Adrenal gland (tissue), 12 donors: Measurements from ENCODE around the gene IL9. TPM values are rescaled to one million over a fixed set of nuclear protein-coding genes. Genes with fewer than 3 reads are reported as not detected.

Experiments
- DNase-seq, 7 donors: peaks; one replicate each; pipeline ENCODE4 v3.0.0-alpha.2; 2019 to 2020
- H3K27ac ChIP-seq, 5 donors: fragments of 200-600 bp; sonication (generic) in 4 of 5; 1 replicate in 3 of 5; 2 replicates in 2 of 5; pipeline versions ENCODE4 v1.5.1 to v1.8.0; 2016 to 2020; ENCODE audit warnings: mild to moderate bottlenecking in 1 of 5
- H3K27me3 ChIP-seq: fragments of 200-600 bp; 2 replicates; pipeline ENCODE4 v1.8.0; 2021
- H3K36me3 ChIP-seq, 2 donors: fragments of 200-600 bp; replicated peaks in 1 of 2; 1 replicate in 1 of 2; 2 replicates in 1 of 2; pipeline versions ENCODE4 v1.5.1 to v1.8.0; 2018 to 2022
- H3K4me1 ChIP-seq, 2 donors: fragments of 200-600 bp; replicated peaks in 1 of 2; 1 replicate in 1 of 2; 2 replicates in 1 of 2; pipeline versions ENCODE4 v1.5.1 to v1.8.0; 2018 to 2021
- H3K4me3 ChIP-seq, 4 donors: fragments of 200-600 bp; sonication (generic) in 3 of 4; one replicate each; pipeline ENCODE4 v1.5.1; 2016 to 2018
- H3K9me3 ChIP-seq, 3 donors: fragments of 200-600 bp; sonication (generic) in 1 of 3; replicated peaks in 1 of 3; 1 replicate in 2 of 3; 2 replicates in 1 of 3; pipeline versions ENCODE4 v1.5.1 to v1.8.0; 2016 to 2021
- CTCF ChIP-seq, 6 experiments: fragments of 450-650 bp in 4 of 6; fragments of 200-600 bp in 2 of 6; sonication (generic) in 1 of 6; IDR thresholded peaks; 1 replicate in 5 of 6; 2 replicates in 1 of 6; pipeline versions ENCODE4 v1.5.1 to v1.8.0; 2016 to 2021; ENCODE audit warnings: antibody characterized with exemption in 6 of 6, mild to moderate bottlenecking in 2 of 6, moderate library complexity in 1 of 6
- POLR2A ChIP-seq, 2 donors: fragments of 450-650 bp; IDR thresholded peaks; one replicate each; pipeline ENCODE4 v1.6.1; 2017; ENCODE audit warnings: antibody characterized with exemption in 2 of 2, mild to moderate bottlenecking in 2 of 2, moderate library complexity in 1 of 2
- WGBS, 4 donors: extraction: QIAGEN DNeasy Blood & Tissue Kit in 2 of 4; methylation state at CpG; one replicate each; pipeline versions ENCODE4 v1.1.5 to v1.1.7; 2013 to 2017; 5-methylcytosine and 5-hydroxymethylcytosine counted together
- intact Hi-C, 2 donors: fragments of 100-400 bp; cut with DNase I; formaldehyde crosslinking; loops; one replicate each; pipeline versions ENCODE4 v1.14.1 to v1.15.0; 2022 to 2023
- polyA plus RNA-seq, 3 donors: library from polyadenylated mRNA; stranded (reverse); fragments of 200-250 nt in 2 of 3; fragments of 350-450 nt in 1 of 3; fragmentation: Illumina TruSeq in 1 of 3; extraction: RNeasy Lipid Tissue Mini Kit (QIAGEN cat#74804) in 1 of 3; gene quantifications; one replicate each; pipeline ENCODE4 v1.2.3, GENCODE V29; 2013 to 2014
- total RNA-seq, 9 donors: library from RNA; depleted of rRNA in 4 of 9; stranded (reverse); fragments of >200 nt in 4 of 9; fragments of 120-200 nt in 1 of 9; fragmentation: NEBNext Ultra II Directional in 1 of 9; extraction: Animal tissue kit (Norgen Biotek cat#: 25700) in 1 of 9; gene quantifications; one replicate each; pipeline versions ENCODE4 v1.1.0 to v1.2.4, GENCODE V29; 2013 to 2023
- donor health status: healthy with polysubstance abuse.
- donor health status: Bipolar disorder and iron deficiency.
- donor health status: DM: yes; HTN: yes; CAD: no.
- donor health status: DM: no; HTN: no; CAD: no.
- donor health status: DM: no; HTN: no; CAD: no.
- donor health status: DM: yes; HTN: yes; CAD: no.

IL9 gene
- total and polyA plus RNA-seq, 12 donors, result not detected

- intact Hi-C loops, result loop anchor here (10.0 kb wide), 3 partner anchors 64 to 324 kb away; no protein-coding TSS in a partner anchor
- DNase-seq, result no peak
- no peaks in the 10 kb centered on the region for H3K4me1 ChIP-seq
- no peak overlapping the region for H3K27ac ChIP-seq
- H3K27me3 ChIP-seq, result peaks cover 4% of the 10 kb centered on the region
- WGBS, 4 donors, result 73 to 83% (median 78%) methylated on average over 6 to 7 of the region's 7 CpGs
- no peaks in the 10 kb centered on the region for H3K36me3 ChIP-seq
- H3K4me3 ChIP-seq, result no peak overlapping the region
- no peaks in the 10 kb centered on the region for H3K9me3 ChIP-seq
- TF ChIP-seq POLR2A (IDR thresholded peaks at IDR 0.05) (no peak), CTCF (IDR thresholded peaks at IDR 0.05) (no peak)
These were observed 14.8 kb downstream of the IL9 start for GRCh38 chr5:135880801-135881200.

- no peak overlapping the region for H3K27ac ChIP-seq
- H3K36me3 ChIP-seq, result no peaks in the 10 kb centered on the region
- DNase-seq, result no peak
- no peak overlapping the region for H3K4me3 ChIP-seq
- H3K4me1 ChIP-seq, result no peaks in the 10 kb centered on the region
- WGBS, 4 donors, result 53 to 70% (median 66%) methylated on average over 3 of the region's 3 CpGs
- intact Hi-C loops, result loop anchor here (10.0 kb wide), 3 partner anchors 65 to 325 kb away; no protein-coding TSS in a partner anchor
- peaks cover 4% of the 10 kb centered on the region for H3K27me3 ChIP-seq
- TF ChIP-seq POLR2A (IDR thresholded peaks at IDR 0.05) (no peak), CTCF (IDR thresholded peaks at IDR 0.05) (no peak)
- no peaks in the 10 kb centered on the region for H3K9me3 ChIP-seq
These were observed 15.4 kb downstream of the IL9 start for GRCh38 chr5:135880278-135880677.

GRCh38 chr5:135879591-135879990 is 16.1 kb downstream of the IL9 start:
- H3K4me1 ChIP-seq, result no peaks in the 10 kb centered on the region
- no peak overlapping the region for H3K27ac ChIP-seq
- WGBS, 4 donors, result 91 to 98% (median 92%) methylated on average over 3 of the region's 3 CpGs
- no peaks in the 10 kb centered on the region for H3K27me3 ChIP-seq
- intact Hi-C loops, result no loop called here
- H3K9me3 ChIP-seq, result no peaks in the 10 kb centered on the region
- no peaks in the 10 kb centered on the region for H3K36me3 ChIP-seq
- no peak overlapping the region for H3K4me3 ChIP-seq
- no peak for DNase-seq
- no peak for TF ChIP-seq CTCF (IDR thresholded peaks at IDR 0.05)
- TF ChIP-seq POLR2A (IDR thresholded peaks at IDR 0.05), result no peak

GRCh38 chr5:135878156-135878620 is 17.5 kb downstream of the IL9 start:
- H3K4me1 ChIP-seq, result no peaks in the 10 kb centered on the region
- H3K27me3 ChIP-seq, result no peaks in the 10 kb centered on the region

More at GRCh38 chr5:135878156-135878620, 17.5 kb downstream of the IL9 start:
- no peak overlapping the region for H3K27ac ChIP-seq
- H3K4me3 ChIP-seq, result no peak overlapping the region
- WGBS, 4 donors, result 62 to 80% (median 68%) methylated on average over 2 to 4 of the region's 4 CpGs
- no peaks in the 10 kb centered on the region for H3K36me3 ChIP-seq
- TF ChIP-seq POLR2A (IDR thresholded peaks at IDR 0.05), result no peak
- no peak for TF ChIP-seq CTCF (IDR thresholded peaks at IDR 0.05)
- H3K9me3 ChIP-seq, result no peaks in the 10 kb centered on the region
- DNase-seq, result no peak
- intact Hi-C loops, result no loop called here
